GM19238 (cell line): ENCODE data around the gene TGFBR2.

Experiments used
- DNase-seq: peaks from one replicate; pipeline ENCODE4 v3.0.0; 2011; ENCODE audit warnings: low spot score; ENCODE audit not compliant: insufficient read length

TGFBR2 gene

GRCh38 chr3:30672287-30672735 lies 65.9 kb downstream of the TGFBR2 start:
- no peak for DNase-seq

DNA sequence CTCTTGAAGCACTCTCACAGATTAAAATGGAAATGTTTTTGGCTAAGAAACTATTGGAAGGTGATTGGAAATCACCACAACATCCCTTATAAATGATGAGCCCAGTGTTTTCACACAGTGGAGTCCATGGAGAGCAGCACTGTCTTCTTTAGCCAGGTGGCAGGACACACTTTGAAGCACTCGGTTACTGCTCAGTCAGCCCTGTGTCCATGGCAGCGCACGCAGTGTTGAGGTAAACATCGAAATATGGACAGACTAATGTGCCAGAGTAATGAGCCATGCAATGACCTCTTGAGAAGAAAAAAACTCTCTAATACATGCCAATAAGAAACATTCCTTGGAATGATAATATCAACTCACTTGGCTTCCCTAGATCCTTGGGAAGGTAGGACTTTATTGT lies 66.6 kb downstream of the TGFBR2 start:
- DNase-seq = no peak

- no peak for DNase-seq
Observed at GRCh38 chr3:30673425-30674341, 67.3 kb downstream of the TGFBR2 start.

GRCh38 chr3:30675006-30675405 lies 68.6 kb downstream of the TGFBR2 start:
- no peak for DNase-seq

- no peak for DNase-seq
Observed at GRCh38 chr3:30675774-30676173, 69.4 kb downstream of the TGFBR2 start.

DNA sequence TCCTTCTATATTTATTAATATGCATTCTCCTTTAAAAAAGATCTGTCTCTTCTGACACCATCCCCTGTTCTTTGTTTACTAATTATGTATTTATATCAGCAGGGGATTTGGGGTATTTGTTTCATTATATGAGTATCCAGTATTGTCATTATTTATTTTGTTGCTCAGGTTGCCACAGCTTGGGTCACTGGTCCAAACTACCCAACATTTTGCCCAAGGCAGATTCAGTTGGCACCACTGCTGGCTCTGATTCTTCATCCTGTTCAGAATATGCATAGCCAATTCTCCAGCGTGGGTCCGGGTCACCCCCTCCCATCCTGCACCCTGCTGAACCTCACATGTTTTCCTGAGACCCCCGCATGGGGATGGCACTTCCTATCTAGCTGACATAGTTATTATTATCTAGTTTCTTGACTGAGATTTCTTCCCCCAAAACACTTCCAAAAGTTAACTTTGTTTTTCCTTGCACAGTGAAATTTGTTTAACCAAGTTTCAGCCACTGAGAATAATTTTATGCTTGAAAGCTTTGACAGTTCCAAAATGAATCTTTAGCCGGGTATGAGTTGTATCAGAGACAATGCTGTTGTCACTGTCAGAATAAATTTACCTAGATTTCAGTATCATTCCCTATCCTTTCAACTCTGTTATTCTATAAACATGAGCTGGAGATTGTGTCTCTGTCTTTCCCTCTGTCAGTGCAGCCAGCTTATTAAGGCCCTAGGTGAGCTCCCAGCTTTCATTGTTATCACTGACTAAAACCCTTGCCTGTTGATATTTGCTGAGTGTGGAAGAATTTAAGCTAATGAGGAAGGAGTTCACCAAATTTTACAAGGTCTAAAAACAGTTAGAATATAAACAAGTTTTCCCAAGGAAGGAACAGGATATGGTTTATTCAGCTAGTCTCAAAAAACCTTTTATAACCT lies 70.3 kb downstream of the TGFBR2 start:
- no peak for DNase-seq

- DNase-seq = no peak
Observed at GRCh38 chr3:30677347-30677685, 70.9 kb downstream of the TGFBR2 start.

- no peak for DNase-seq
Observed at GRCh38 chr3:30679045-30679444, 72.6 kb downstream of the TGFBR2 start.

GRCh38 chr3:30680789-30681648 lies 74.6 kb downstream of the TGFBR2 start:
- no peak for DNase-seq

GRCh38 chr3:30681649-30682211 lies 75.3 kb downstream of the TGFBR2 start:
- no peak for DNase-seq

DNA sequence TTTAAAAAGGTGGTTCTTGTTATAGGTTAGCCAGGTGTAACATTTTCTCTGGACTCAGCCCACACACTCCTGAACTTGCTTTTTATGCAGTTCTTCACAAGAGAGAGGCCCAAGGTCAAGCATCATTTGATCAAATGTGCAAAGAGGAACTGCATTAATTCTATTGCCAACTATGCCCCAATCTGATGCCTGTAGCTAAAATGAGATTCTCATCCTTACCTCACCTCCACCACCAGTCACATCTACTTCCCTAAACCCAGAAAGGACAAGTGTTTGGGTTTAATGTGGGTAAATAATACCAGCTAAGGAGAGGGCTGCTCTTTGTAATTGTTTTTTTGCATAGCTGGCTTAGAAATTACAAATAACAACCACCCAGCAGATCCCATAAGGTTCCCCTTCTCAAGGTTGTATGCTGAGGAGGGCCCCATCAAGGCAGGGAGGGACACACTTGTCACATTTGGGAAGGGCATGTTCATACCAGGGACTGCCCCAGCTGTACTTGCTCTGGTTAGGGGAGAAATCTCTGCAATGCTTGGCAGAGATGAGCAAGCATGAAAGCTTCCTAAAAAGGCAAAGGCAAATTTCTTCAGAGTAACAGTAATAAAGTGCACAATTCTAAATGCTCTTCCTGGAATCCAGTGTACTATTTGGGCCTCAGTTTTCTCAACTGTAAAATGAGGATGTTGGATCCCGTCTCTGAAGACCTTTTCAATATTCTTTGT lies 76.2 kb downstream of the TGFBR2 start:
- no peak for DNase-seq

GRCh38 chr3:30683769-30684168 lies 77.4 kb downstream of the TGFBR2 start:
- DNase-seq = no peak

DNA sequence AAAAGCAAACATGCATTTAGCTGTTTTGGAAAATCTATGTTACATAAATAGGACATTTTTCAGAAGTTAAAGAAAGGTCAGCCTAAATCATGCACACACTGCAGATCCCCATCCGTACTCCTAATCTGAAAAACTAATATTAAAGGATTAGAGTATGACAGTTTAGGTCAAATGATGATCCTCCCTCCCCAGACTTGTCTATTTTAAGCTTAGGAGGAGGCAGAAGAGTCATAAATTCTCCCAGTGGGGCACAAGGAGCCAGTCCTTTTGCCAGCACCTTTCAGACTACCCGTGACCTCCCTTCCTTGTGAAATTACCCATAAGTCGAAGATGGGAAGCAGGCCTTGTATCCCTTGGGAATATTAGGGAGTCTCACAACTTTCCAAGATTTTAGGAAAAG lies 78.0 kb downstream of the TGFBR2 start:
- DNase-seq = no peak

GRCh38 chr3:30685267-30685667 lies 78.9 kb downstream of the TGFBR2 start:
- DNase-seq = no peak

- no peak for DNase-seq
Observed at GRCh38 chr3:30686176-30686575, 79.8 kb downstream of the TGFBR2 start.

DNA sequence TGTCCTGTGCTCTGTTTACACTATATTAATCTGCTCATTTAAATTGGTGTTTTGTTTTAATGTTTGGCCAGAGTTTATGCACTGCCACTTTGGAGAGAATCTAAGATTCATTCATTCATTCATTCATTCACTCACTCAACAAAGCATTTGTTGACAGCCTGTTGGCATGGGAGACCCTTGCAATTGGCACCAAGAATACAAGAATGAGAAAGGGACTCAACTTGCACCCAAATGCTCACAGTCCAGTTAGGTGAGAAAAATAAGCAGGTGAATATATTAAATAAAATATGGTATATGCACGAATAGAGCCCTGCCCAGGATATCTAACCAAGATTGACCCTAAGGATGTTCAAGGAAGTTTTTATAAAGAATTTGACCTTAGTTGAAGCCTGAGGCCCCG lies 80.4 kb downstream of the TGFBR2 start:
- DNase-seq = no peak

GRCh38 chr3:30687930-30688570 lies 81.6 kb downstream of the TGFBR2 start:
- DNase-seq = no peak

- DNase-seq = no peak
Observed at GRCh38 chr3:30688776-30689641, 82.6 kb downstream of the TGFBR2 start.

DNA sequence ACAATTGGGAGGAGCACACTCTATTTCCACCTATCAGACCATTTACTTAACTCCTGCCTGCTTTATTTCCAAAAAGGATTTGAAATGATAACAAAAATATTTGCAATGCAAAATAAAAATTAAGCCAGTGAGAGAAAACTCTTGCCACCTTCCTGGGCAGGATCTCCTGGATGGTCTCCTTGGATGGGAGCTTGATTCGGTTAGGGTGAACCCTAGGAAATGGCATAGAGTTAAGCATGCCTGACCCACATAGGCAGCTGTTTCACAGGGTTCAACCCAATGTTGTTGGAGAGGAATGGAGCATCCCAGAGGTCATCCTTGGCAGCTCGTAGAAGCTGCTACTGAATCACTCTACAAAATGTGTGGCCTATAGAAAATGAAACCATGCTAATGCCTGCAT lies 83.8 kb downstream of the TGFBR2 start:
- DNase-seq = no peak
